ENCODE results near the gene GRID2.

Gene GRID2

DNA sequence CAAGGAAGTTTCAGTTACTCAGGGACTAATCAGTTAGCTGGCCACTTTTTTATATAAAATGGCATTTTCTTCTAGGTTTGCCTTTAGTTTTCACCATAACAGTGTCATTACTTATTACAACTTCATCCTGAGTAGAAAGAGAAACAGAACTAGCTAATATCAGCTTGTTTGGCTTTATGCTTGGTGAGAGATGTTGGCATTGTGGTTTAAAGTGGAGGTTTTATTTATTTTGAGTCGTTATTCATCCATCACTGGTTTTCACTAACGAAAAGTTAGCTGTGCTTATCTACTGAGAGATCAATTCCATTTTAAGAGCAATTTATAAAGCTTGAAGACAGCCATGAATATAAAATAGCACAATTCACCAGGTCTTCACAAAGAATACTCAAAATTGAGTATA is 714.5 kb downstream of the GRID2 start:
- no peak for DNase-seq (ENCODE audit: low read depth)
- TF ChIP-seq, protein P1, sequence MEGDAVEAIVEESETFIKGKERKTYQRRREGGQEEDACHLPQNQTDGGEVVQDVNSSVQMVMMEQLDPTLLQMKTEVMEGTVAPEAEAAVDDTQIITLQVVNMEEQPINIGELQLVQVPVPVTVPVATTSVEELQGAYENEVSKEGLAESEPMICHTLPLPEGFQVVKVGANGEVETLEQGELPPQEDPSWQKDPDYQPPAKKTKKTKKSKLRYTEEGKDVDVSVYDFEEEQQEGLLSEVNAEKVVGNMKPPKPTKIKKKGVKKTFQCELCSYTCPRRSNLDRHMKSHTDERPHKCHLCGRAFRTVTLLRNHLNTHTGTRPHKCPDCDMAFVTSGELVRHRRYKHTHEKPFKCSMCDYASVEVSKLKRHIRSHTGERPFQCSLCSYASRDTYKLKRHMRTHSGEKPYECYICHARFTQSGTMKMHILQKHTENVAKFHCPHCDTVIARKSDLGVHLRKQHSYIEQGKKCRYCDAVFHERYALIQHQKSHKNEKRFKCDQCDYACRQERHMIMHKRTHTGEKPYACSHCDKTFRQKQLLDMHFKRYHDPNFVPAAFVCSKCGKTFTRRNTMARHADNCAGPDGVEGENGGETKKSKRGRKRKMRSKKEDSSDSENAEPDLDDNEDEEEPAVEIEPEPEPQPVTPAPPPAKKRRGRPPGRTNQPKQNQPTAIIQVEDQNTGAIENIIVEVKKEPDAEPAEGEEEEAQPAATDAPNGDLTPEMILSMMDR (IDR thresholded peaks at IDR 0.05; ENCODE audit: low read depth, low read length, missing control alignments) = no peak
- H3K4me3 ChIP-seq (ENCODE audit: low read depth, low read length) = no peak overlapping the region

DNA sequence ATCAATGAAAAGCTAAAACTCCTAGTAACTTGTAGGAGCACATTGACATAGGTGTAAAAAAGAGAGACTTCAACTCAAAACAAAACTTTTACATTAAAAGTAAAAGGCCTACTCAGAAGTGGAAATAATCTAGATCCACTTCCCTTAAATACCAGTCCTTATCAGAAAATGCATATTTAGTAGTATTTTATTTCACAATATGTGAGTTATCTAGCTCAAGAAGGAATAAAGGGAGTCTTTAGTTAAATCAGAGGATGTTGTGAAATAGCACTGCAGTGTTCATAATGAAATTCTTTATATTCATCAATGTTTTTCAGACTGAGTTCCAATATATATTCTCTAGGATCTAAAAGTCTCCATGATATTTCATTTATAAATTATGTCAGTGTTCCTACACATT is 715.0 kb downstream of the GRID2 start:
- TF ChIP-seq, protein P1 (IDR thresholded peaks at IDR 0.05; ENCODE audit: low read depth, low read length, missing control alignments) = no peak
- no peak overlapping the region for H3K4me3 ChIP-seq (ENCODE audit: low read depth, low read length)
- no peak for DNase-seq (ENCODE audit: low read depth)

DNA sequence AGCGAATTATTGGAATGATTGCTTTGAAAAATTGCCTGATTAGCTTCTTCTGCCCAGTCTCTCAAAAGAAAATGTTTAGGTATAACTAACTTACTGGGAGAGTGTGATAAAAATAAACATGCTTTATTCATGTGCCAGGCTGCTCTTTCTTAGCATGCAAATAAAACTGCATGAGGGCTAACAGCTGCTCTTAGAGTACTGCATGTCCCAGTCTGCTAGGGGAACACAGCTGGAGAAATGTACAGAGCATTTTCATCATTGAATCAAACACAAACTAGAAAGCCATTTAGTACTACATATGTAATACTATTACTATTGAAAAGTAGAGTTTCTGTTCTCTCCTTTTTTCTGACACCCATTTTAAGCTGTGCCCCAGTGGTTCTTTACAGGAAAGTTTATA is 726.0 kb downstream of the GRID2 start:
- no peak overlapping the region for H3K4me3 ChIP-seq (ENCODE audit: low read depth, low read length)

DNA sequence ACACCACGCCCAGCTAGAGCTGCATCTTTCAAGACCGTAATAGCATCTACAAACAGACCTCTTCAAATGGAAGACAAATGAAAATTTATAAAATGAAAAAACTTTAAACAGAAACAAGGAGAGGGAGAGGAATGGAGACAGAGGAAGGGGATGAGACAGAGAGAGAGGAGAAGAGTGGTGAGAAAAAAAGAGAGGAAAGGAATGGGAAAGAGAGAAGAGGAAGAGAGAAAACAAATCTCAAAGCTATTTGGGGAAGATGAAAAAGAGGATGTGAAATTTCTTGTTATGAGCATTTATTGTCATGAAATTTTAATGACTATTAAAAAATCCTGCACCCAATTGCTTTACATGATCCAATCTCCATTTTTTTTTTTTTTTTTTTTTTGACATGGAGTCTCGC is 726.9 kb downstream of the GRID2 start:
- TF ChIP-seq, protein P1 (IDR thresholded peaks at IDR 0.05; ENCODE audit: low read depth, low read length, missing control alignments) = no peak
- no peak for DNase-seq (ENCODE audit: low read depth)
- no peak overlapping the region for H3K4me3 ChIP-seq (ENCODE audit: low read depth, low read length)

More for the DNA sequence above, 726.0 kb downstream of the GRID2 start:
- no peak for DNase-seq (ENCODE audit: low read depth)
- TF ChIP-seq, protein P1 (IDR thresholded peaks at IDR 0.05; ENCODE audit: low read depth, low read length, missing control alignments) = no peak

DNA sequence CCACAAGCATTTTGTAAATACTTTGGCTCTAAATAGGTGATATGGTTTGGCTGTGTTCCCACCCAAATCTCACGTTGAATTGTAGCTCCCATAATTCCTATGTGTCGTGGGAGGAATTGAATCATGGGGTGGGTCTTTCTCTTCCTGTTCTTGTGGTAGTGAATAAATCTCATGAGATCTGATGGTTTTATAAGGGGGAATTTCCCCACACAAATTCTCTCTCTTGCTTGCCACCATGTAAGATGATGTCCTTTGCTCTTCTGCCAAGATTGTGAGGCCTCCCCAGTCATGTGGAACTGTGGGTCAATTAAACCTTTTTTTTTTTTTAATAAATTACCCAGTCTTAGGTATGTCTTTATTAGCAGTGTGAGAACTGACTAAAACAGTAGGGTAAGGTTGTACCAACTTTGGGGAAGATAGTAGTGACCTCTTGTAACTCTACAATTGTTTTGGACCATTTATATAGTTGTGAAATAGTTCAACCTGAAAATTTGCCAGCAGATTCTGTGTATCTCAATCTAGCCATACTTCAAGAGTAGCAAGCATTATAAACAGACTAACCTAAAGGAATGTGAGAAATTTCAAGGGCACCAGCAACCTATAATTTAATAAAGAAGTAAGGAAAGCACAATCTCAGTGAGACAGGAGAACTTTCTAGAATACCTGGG is 727.8 kb downstream of the GRID2 start:
- TF ChIP-seq, protein P1 (IDR thresholded peaks at IDR 0.05; ENCODE audit: low read depth, low read length, missing control alignments) = no peak
- DNase-seq (ENCODE audit: low read depth) = no peak
- H3K4me3 ChIP-seq (ENCODE audit: low read depth, low read length) = no peak overlapping the region

DNA sequence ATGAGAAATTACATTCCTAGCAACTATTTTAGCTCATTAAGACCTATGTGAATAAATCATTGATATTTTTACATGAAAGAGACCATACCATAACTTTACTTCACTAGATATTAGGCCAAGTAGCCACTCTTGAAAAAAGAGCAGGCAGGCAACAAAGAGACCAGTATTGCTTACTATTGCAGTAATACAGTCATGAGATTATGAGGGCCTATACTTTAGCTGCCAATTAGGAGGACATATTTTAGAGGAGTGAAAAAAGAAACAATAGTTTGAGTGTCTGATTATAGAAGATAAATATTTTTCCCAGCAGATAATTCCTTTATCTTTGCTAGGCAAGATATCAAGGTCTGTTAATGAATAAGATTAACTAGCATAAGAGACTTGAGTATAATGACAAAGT is 739.0 kb downstream of the GRID2 start:
- no peak for DNase-seq (ENCODE audit: low read depth)
- TF ChIP-seq, protein P1 (IDR thresholded peaks at IDR 0.05; ENCODE audit: low read depth, low read length, missing control alignments) = no peak
- no peak overlapping the region for H3K4me3 ChIP-seq (ENCODE audit: low read depth, low read length)

DNA sequence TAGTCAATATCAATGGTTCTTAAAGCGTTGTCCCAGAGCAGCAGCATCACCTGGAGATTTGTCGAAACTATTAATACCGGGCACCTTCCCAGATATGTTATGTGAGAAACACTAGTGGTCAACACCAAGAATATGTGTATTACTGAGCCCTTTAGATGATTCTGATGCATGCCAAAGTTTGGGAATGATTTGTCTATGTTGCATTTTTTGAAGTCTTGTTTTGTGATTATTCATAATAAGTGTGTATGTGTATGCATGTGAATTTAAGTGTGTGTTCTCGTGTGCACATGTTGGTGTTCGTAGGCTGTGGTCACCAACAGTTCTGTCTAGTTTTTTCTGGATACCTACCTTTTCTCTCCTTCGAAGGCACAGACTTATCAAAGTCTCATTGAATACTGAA is 749.4 kb downstream of the GRID2 start:
- no peak for DNase-seq (ENCODE audit: low read depth)
- TF ChIP-seq, protein P1 (IDR thresholded peaks at IDR 0.05; ENCODE audit: low read depth, low read length, missing control alignments) = no peak

More for the DNA sequence above, 749.4 kb downstream of the GRID2 start:
- H3K4me3 ChIP-seq (ENCODE audit: low read depth, low read length) = no peak overlapping the region

Measured in GM12864 (cell line).